Measurements from ENCODE around the gene TNFRSF6B.
"Not testable (repeated sequence)": the region's sequence is repeated elsewhere in the genome, so short reads cannot be mapped to it uniquely, and the experiment has no call there.

Gene TNFRSF6B

GRCh38 chr20:63663332-63664066 lies 33.0 kb upstream of the TNFRSF6B start:
- DNase-seq = no peak

GRCh38 chr20:63664143-63664851 lies 32.2 kb upstream of the TNFRSF6B start:
- DNase-seq = no peak

- DNase-seq = no peak
Measured at GRCh38 chr20:63664861-63665594, 31.4 kb upstream of the TNFRSF6B start.

GRCh38 chr20:63665708-63666107 lies 30.7 kb upstream of the TNFRSF6B start:
- no peak for DNase-seq

- no peak for DNase-seq
Measured at GRCh38 chr20:63667858-63668257, 28.6 kb upstream of the TNFRSF6B start.

- DNase-seq = no peak
Measured at GRCh38 chr20:63668351-63668750, 28.1 kb upstream of the TNFRSF6B start.

- DNase-seq = not testable (repeated sequence)
Measured at GRCh38 chr20:63671695-63672094, 24.8 kb upstream of the TNFRSF6B start.

GRCh38 chr20:63672666-63673065 lies 23.8 kb upstream of the TNFRSF6B start:
- no peak for DNase-seq

GRCh38 chr20:63673951-63674350 lies 22.5 kb upstream of the TNFRSF6B start:
- no peak for DNase-seq

- no peak for DNase-seq
Measured at GRCh38 chr20:63675681-63676368, 20.6 kb upstream of the TNFRSF6B start.

GRCh38 chr20:63678071-63678470 lies 18.4 kb upstream of the TNFRSF6B start:
- no peak for DNase-seq

GRCh38 chr20:63678667-63679465 lies 17.6 kb upstream of the TNFRSF6B start:
- DNase-seq = no peak

GRCh38 chr20:63679799-63680305 lies 16.6 kb upstream of the TNFRSF6B start:
- no peak for DNase-seq

- no peak for DNase-seq
Measured at GRCh38 chr20:63680427-63680826, 16.0 kb upstream of the TNFRSF6B start.

- no peak for DNase-seq
Measured at GRCh38 chr20:63680857-63681608, 15.4 kb upstream of the TNFRSF6B start.

- no peak for DNase-seq
Measured at GRCh38 chr20:63681609-63682142, 14.8 kb upstream of the TNFRSF6B start.

- DNase-seq = no peak
Measured at GRCh38 chr20:63682384-63683139, 13.9 kb upstream of the TNFRSF6B start.

- DNase-seq = no peak
Measured at GRCh38 chr20:63685269-63686026, 11.0 kb upstream of the TNFRSF6B start.

- DNase-seq = no peak
Measured at GRCh38 chr20:63686094-63686491, 10.4 kb upstream of the TNFRSF6B start.
